Measurements from ENCODE around the gene HYAL2.

Gene HYAL2

DNA sequence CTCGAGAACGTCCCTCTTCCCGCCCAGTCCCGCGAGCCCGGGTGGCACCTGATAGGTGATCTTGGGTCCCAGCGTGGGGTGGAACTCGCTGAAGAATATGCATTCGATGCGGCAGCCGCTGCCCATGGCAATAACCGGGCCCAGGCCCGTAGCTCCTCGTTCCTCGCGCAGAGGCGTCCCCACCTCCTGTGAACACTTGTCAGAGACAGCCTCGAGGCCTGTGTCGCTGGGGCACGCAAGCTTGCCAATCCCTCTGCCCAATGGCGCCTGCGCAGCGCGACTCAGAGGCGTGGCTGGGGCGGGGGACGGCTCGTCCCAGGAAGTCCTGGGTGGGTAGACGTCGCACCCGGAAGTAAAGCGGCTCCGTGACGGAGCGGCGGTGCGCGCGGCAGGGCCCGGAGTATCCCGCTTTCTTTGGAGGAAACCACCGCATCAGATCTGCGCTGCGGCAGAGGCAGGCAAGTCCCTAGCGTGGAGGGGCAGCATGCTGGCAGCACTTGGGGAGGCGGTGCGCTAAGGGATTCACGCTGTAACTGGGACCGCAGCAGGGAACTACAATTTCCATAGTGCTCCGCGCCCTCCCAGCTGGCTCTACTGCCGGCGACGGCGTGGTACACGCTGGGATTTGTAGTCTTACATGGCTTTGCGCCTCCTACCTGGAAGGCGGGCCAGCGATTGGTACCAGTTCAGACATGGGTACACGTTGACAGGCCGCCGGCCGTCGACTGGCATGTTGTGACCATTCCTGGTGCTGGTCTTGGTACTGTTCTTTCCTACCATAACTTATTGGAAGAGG, 28.2 kb upstream of the HYAL2 start, which contains the start of the genes CYB561D2 and NPRL2:
Gene CYB561D2, plus strand, starts transcription at position 336 of the 796 bp plus-strand sequence. CDS start 572 bp downstream, outside the sequence.
Gene NPRL2, minus strand, starts transcription at position 249 of the 796 bp plus-strand sequence. Its CDS starts 123 bp downstream, at position 126.
- peak; percentile 83 for DNase-seq

DNA sequence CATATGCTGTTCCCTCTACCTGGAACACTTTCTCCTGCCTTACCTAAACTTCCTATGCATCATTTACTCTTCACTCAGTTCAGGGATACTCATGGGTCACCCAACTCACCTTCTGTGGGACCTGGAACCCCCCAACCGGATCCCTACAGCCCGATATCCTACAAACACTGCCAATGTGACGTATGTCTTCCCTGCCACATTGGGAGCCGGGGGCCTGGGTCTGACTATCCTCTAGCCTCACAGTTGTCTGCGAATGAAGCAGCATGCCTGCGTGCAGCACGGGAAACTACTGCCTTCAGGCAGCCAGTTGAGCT, 27.6 kb upstream of the HYAL2 start:
- DNase-seq, result no peak

DNA sequence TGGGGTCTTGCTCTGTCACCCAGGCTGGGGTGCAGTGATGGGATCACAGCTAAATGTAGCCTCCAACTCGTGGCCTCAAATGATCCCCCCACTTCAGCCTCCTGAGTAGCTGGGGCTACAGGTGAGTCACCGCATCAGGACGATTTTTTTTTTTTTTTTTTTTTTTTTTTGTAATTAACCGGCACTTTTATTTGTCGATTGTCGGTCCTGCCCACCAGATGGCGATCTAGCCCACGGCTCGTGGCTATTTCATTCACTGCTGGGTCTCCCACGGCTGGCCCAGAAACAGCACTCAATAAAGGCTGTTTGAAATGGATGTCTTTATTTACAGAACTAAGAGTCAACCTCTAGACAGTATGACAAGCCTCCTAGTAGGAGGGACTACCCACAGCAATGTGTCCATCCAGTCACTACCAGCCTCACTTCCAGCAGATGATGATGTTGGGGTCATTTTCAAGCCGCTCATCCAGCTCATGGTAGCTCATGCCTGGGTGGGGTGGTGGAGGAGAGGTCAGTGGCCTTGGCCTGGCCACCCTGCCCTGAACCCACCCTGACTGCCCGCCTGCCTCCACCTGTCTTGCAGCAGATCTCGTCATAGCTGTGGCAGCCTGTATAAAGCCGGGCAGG, 24.8 kb upstream of the HYAL2 start:
- DNase-seq, result peak; percentile 33

DNA sequence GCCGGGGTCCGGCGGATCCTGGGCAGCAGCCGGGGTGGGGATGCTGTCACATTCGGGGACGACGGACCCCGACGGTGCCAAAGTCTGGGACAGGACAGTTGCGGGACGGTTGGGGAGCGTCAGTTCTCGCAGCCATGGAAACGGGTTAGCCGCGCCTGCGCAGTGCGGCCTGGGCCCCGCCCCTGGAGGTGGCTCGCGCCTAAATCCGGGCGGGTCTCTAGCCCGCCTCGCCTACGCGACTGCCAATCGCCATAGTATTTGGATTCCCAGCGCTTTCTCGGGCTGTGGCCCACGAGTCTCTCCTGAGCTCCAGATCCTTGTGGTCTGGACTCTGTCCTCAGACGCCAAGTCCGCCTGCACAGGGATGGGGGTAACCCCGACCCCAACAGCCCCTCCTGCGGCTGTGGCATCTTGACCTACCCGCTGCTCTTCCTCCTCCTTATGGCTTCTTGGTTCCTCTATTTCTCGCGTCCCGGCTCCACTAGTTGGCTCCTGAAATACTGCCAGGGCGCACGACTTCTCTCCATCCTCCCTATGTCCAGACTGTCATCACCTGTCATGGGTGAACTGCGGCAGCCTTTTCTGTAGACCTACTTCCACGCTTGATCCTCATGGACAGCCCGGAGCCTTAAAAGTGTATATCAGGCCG, 23.2 kb upstream of the HYAL2 start, which contains the start of gene ZMYND10:
Gene ZMYND10, minus strand, starts transcription at position 147 of the 649 bp plus-strand sequence. CDS start 153 bp downstream, outside the sequence.
- DNase-seq, result peak; percentile 32

DNA sequence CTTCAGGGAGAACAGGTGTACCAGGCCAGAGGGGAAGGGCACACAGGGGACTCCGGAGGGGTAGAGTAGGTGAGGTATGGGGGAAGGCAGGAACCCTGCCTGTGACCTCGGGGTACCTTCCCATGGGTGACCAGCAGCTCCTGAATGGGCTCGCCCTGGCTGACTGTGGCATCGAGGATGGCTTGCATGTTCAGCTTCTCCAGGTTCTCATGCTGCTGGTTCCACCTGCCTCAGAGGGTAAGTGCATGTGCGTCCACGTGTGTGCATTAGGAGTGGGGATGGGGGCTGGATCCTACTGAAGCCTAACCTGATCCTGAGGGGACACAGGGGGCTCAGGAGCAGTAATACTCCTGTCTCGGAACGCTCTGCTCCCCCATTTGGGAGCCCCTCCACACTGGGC, 22.5 kb upstream of the HYAL2 start:
- DNase-seq, result no peak

DNA sequence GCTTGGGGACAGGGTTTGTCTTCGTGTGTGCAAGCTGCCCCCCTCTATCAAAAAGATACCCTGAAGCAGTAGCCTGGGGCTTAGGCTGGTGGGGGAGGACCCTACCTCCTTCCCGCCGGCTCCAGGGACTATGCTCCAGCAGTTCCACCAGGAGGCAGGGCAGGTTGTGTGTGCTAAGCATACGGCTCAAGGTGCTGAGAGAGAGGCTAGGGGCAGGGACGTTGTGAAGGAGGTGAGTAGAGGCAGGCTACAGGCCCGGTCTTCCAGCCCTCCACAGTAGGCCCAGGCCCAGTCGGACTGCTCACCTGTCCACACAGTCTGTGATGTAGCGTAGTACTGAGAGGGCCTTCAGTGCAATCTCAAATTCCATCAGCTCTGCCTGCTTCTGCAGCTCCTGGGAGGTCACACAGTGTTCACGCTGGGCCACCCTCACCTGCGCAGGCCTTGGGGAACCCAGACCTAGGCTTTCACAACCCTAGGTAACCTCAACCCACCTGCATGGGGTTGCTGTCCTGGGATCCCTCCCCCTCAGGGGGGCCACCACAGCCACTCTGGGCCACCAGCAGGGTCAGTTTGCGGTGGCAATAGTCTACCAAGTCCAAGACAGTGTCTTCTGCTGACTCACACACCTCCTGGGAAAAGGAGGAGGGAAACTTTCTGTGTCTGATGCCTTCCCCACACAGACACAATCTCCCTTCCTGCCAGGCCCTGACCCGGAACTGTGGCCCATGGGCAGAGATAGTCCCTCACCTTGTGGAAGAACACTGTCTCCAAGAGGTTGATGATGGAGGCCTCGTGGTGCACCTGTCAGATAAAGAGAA, 20.5 kb upstream of the HYAL2 start:
- no peak for DNase-seq

DNA sequence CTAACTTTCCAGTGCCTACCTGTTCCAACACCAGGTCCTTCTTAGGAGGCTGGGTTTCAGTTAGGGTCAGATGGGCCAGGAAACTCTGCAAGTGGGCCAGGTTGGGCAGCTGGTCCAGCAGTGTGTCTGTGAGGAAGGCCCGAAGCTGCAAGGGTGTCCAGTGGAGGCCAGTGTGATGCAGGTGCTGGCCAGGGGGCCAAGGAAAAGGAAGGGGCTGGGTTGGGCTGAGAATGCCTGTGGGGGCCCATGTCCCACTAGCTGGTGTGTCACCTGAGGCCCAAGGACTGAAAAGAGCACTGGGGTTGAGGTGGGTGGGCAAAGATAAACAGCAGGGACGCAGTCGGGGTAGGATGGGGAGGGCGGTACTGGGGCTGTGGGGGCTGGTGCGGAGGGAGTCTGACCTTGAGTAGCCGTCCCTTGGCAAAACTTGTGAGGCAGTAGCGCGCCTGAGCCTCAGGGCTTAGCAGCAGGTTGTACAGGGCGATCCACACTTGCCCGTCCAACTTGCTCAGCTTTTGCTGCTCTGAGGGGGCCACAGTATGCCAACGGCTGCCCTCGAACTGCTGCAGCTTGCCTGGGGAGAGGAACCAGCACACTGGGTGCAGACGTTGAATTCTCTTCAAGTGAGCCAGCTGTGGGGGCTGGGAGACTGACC, 19.6 kb upstream of the HYAL2 start:
- DNase-seq, result no peak

DNA sequence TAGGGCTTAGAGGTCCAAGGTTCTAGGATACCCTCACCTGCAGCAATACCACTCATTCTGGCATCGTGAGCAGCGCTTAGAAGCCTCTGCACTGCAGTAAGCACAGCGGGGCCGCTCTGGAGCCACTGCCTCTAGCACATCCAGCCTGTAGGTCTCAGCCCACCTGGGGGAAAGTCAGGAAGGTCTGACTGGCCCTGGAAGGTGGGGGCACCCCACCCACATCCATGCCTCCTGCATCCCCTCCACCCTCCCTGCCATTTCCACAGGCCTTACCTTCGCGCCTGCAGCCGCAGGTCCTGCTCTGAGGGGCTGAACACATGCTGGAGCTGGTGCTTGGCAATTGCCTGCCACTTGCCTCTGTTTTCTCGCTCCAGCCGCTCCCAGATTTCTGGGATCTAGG, 19.0 kb upstream of the HYAL2 start:
- DNase-seq, result no peak

DNA sequence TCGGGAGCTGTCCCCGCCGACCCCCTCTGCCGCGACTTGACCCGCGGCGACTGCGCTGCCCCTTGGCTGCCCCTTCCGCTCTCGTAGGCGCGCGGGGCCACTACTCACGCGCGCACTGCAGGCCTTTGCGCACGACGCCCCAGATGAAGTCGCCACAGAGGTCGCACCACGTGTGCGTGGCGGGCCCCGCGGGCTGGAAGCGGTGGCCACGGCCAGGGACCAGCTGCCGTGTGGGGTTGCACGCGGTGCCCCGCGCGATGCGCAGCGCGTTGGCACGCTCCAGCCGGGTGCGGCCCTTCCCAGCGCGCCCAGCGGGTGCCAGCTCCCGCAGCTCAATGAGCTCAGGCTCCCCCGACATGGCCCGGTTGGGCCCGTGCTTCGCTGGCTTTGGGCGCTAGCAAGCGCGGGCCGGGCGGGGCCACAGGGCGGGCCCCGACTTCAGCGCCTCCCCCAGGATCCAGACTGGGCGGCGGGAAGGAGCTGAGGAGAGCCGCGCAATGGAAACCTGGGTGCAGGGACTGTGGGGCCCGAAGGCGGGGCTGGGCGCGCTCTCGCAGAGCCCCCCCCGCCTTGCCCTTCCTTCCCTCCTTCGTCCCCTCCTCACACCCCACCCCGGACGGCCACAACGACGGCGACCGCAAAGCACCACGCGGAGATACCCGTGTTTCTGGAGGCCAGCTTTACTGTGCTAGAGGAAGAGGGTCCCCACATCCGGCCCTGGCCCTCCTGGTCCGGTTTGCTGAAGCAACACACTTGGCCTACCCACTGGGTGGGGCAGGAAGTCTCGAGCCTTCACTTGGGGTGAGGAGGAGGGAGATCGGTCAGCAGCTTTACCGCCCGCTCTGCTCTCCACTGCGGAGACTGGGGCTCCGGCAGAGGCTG, 18.1 kb upstream of the HYAL2 start, which contains the start of gene RASSF1:
Gene RASSF1, minus strand, starts transcription at position 389 of the 882 bp plus-strand sequence. Its CDS starts 31 bp downstream, at position 358.
- no peak for DNase-seq

DNA sequence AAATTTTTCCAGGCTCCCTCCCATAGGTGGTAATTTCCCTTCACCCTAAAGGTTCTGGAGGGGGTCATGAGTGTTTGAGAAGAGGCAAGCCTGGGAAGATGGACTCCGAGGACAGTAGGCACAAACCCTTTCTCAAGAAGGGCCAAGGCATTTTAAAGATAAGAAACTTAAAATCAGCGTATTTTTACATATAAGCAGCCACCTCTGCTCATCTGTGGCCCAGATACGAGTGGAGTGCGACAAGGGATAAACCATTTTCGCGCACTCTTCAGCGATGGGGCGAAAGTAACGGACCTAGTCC, 17.6 kb upstream of the HYAL2 start:
- no peak for DNase-seq

DNA sequence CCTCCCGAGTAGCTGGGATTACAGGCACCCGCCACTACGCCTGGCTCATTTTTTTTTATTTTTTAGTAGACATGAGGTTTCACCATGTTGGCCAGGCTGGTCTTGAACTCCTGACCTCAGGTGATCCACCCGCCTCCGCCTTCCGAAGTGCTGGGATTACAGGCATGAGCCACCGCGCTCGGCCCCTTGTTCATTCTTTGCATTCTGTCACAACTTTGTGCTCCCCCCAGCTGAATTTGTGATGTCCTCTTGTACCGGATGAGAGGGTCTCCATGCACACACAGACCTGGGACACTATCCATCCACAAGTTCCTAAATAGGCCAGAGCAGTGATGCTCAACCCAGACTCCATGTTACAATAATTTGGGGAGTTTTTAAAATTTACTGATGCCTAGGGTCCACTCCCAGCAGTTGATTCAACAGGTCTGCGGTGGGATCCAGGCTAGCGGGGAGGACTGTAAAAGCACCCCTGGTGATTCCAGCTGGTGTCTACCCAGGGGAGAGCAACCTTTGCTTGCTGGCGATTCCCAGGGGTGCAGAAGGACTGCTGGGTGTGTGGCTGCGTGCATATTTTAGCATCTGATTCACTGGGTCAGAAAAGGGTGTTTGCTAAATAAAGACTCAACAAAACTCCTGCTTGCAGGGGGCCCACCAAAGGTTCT, 17.1 kb upstream of the HYAL2 start:
- no peak for DNase-seq

DNA sequence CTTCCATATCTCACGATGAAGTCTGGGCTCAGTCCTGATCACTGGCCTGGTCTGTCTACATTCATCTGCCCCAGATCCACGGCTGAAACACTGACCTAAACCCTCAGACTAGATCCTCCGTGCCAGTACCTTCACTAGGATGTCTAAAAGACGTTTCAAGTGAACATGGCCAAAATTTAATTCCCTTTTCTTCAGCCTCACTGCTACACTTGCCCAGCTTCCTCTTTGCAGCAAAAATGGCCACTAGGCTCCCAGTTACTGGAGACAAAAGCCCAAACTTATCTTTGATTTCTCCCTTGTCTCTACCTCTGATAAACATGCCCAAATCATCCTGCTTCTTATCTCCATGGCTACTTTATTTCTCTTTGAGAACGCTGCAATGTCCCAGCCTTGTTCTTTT, 16.4 kb upstream of the HYAL2 start:
- DNase-seq, result no peak

DNA sequence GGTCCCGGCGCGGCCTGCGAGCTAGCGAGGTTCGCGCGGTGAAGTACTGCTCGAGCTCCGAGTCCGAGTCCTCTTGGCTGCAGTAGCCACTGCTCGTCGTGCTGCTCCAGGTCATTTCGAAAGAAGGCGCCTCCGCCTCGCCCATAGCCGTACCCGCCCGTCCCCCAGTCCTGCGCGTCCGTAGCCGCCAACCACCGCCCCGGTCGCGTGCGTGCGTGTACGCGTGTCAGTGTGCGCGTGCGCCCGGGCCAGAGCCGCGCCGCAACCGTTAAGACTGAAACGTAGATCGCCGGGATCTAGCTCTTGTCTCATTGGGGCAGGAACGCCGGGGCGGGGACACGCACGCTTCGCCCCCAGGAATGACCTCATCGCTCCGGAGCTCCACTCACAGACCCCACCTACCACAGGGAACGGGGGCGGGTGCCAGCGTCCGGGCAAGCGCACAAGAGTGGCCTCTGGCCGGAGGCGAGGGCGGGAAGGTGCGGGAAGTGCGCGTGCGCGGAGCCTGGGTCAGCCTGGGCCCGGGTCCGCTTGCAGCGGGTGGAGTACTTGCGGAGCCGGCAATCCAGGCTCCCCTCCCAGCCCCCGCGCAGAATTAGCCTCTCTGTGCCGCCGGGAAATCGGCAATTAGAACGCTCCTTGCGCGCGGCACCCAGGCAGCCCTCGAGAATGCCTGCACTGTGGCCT, 14.8 kb upstream of the HYAL2 start:
- peak; percentile 97 for DNase-seq

DNA sequence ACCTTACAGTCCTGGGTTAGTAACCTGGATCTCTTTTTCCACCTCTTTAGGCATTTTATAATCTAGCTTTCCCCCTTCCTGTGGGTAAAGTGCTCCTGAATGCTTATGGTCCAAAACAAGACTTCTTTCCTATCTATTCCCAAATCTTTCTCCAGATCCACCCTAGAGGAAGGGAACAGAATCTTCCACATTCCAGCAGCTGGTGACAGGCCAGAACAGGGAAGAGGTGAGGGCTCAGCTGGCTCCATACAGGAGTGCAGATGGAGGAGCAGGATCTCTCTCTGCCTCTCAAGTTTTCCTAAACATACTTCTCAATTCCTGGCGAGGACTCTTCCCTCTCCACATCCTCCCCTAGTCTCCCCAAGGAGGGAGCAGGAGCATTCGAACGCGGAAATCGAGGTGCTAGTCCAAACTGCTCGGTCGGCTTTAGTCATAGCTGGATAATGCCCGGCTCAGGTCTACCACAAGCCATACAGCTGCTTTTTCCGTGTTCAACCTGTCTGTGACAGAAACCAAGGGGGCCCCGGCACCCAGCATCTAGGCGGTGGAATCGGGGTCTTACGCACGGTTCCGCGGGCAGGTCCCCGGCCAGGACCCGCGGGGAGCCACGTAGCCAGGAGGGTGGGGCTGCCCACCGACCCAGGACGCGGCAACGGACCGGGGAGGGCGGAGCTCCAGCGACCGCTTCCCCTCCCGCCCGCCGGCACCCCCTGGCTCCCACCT, 14.1 kb upstream of the HYAL2 start:
- DNase-seq, result no peak

DNA sequence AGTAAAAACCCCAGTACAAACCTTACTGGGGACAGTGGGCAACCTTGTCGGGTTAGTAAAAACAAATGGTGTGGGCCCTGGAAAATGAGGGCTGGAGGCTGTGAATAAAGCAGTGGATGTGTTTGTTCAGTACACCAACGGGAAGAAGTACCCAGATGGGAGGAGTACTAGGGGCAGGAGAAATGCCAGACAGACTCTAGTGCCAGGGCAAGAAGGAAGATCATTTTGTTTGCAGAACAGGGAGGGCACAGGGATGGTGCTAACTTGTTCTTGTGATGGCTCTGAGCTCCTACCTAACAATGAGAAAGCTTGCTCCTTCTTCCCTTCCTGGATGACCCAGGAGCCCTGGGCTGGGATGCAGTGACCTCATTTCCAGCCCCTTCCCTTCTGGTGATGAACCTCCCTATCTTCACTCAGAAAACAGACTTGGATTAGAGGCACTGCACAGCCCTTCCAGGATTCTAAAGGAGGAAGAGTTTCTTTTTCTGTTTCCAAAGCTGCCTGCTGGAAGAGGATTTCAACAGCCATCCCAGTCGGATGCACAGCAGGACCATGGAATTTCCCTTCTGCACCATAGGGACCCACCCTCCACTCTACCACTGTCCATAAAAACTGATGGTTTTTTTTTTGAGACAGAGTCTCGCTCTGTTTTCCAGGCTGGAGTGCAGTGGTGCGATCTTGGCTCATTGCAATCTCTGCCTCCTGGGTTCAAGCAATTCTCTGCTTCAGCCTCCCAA, 12.0 kb upstream of the HYAL2 start:
- no peak for DNase-seq

DNA sequence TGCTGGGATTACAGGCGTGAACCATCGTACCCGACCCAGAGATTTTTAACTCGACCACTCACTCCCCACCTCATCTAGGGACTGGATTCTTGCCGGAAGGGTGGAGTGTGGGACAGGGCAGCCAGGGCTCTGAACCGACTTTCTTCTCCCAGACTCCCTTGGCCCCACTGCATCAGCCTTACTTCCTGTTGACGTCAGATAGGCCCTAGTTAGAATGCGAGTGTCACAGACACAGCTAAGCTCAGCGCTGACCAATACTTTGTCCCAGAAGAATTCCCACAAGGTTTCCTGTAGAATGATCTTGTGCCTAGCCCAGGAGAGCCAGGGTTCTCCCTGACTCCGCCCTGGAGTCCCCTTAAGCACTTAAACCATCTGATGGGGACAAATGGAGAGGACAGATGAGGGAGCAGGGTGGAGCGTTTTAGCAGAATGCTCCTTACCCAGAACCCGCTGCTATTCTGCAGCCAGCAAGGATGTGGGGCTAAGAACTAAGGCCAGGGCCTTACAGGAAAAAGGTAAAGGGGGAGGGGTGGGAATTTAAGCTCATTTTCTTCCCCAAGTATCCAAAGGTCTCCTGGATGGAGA, 11.3 kb upstream of the HYAL2 start:
- no peak for DNase-seq

DNA sequence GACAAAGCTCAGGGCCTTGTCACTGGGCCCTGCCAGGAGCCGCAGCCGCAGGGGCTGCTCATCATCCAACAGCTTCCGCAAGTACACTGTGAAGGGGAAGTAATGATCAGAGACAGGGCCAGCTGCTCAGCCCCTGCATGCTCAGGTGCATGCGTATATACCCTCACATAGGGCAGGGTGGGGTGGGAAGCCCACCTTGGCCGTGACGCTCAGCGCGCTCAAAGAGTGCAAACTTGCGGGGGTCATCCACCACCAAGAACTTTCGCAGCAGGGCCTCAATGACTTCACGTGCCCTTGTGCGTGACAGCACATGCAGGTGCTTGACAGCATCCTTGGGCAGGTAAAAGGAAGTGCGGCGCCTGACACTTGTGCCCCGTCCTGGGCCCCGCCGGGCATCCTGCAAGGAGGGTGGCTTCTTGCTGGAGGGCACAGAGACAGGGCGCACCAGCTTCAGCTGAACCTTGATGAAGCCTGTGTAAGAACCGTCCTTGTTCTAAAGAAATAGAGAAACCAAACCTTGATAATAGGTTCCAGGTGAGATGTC, 8.9 kb upstream of the HYAL2 start:
- DNase-seq, result no peak

DNA sequence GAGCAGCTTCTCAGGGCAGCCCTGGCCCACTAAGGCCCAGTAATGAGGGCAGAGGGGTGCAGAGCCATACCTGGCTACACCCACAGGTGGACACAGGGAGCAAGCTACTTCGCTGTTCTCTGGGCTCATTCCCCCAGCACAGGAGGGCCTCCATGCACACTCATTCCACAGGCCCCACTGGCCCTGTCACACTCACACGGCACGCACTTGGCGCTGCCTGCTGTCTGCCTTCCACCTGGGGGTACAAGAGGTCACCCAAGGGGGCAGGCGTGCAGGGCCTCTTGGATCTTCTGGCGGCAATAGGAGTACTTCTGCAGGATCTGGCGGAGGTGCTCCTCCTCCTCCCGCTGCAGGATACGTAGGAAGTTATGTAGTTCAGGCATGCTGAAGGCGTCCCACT, 7.8 kb upstream of the HYAL2 start:
- DNase-seq, result no peak
